SK-N-SH (cell line): ENCODE results near the gene ADAP1. TPM values are rescaled to one million over a fixed set of nuclear protein-coding genes. Genes with fewer than 3 reads are reported as not detected.
"Not testable (repeated sequence)": the region's sequence is repeated elsewhere in the genome, so short reads cannot be mapped to it uniquely, and the experiment has no call there.

Experiments
- CTCF ChIA-PET: fragments of 300-600, 350-600 bp; formaldehyde crosslinking; extraction: SDS; loops from one replicate; lab custom pipeline; 2021; lab: Yijun Ruan, JAX
- POLR2A ChIA-PET: fragments of 350-600 bp; sonication (Branson Sonifier 250); formaldehyde crosslinking; extraction: SDS; loops from one replicate; lab custom pipeline; 2020; ENCODE audit warnings: antibody characterized with exemption, inconsistent platforms; lab: Yijun Ruan, JAX
- DNase-seq: peaks from one replicate; pipeline ENCODE4 v3.0.0; 2012
- H2AFZ ChIP-seq: fragments of 200-600 bp; sonication (generic); 2 replicates; pipeline ENCODE4 v1.8.1; 2016; ENCODE audit warnings: antibody characterized with exemption, mild to moderate bottlenecking, low read depth
- H3F3A ChIP-seq: fragments of 200-600 bp; sonication (generic); replicated peaks from 2 replicates; pipeline ENCODE3; 2016; ENCODE audit warnings: antibody characterized with exemption, mild to moderate bottlenecking; ENCODE audit not compliant: insufficient read depth
- H3K27ac ChIP-seq, 2 experiments: fragments of 200-500 bp in 1 of 2; fragments of 200-600 bp in 1 of 2; sonication (Bioruptor generic) in 1 of 2; sonication (generic), shearing (Covaris generic) in 1 of 2; 2 replicates each; pipeline versions ENCODE4 v1.5.1 to v1.6.1; 2014 to 2016; ENCODE audit warnings: low read depth in 2 of 2, inconsistent platforms in 1 of 2, low read length in 1 of 2, mild to moderate bottlenecking in 1 of 2, mixed read lengths in 1 of 2
- H3K27me3 ChIP-seq: fragments of 200-600 bp; sonication (generic), shearing (Covaris generic); 2 replicates; pipeline ENCODE4 v1.6.1; 2016; ENCODE audit warnings: mixed run types; ENCODE audit not compliant: insufficient read depth
- H3K36me3 ChIP-seq, 2 experiments: fragments of 200-500 bp in 1 of 2; fragments of 200-600 bp in 1 of 2; sonication (Bioruptor generic) in 1 of 2; sonication (generic) in 1 of 2; replicated peaks in 1 of 2; 2 replicates each; pipeline versions ENCODE3 to v1.5.1; 2014 to 2016; ENCODE audit warnings: low read length in 1 of 2, mild to moderate bottlenecking in 1 of 2; ENCODE audit not compliant: insufficient read depth in 2 of 2, control insufficient read depth in 1 of 2
- H3K4me1 ChIP-seq, 2 experiments: fragments of 200-500 bp in 1 of 2; fragments of 200-600 bp in 1 of 2; sonication (Bioruptor generic) in 1 of 2; sonication (generic), shearing (Covaris generic) in 1 of 2; 2 replicates each; pipeline versions ENCODE4 v1.5.1 to v1.6.1; 2014 to 2016; ENCODE audit warnings: low read depth in 1 of 2, low read length in 1 of 2, mixed run types in 1 of 2; ENCODE audit not compliant: insufficient read depth in 2 of 2, control insufficient read depth in 1 of 2
- H3K4me2 ChIP-seq: fragments of 200-600 bp; sonication (generic), shearing (Covaris generic); 2 replicates; pipeline ENCODE4 v1.6.1; 2017; ENCODE audit warnings: mixed run types
- H3K4me3 ChIP-seq, 2 experiments: fragments of 200-500 bp in 1 of 2; fragments of 200-600 bp in 1 of 2; sonication (Bioruptor generic) in 1 of 2; sonication (generic), shearing (Covaris generic) in 1 of 2; 2 replicates each; pipeline versions ENCODE4 v1.5.1 to v1.8.1; 2014 to 2016; ENCODE audit warnings: low read depth in 2 of 2, inconsistent platforms in 1 of 2, low read length in 1 of 2, mild to moderate bottlenecking in 1 of 2, mixed read lengths in 1 of 2, moderate library complexity in 1 of 2
- H3K79me2 ChIP-seq: fragments of 200-600 bp; sonication (generic); 2 replicates; pipeline ENCODE4 v1.8.1; 2017; ENCODE audit warnings: mild to moderate bottlenecking; ENCODE audit not compliant: insufficient read depth
- H3K9ac ChIP-seq: fragments of 200-600 bp; sonication (generic); 2 replicates; pipeline ENCODE4 v1.6.1; 2017; ENCODE audit warnings: mixed run types
- H3K9me2 ChIP-seq: fragments of 200-600 bp; sonication (generic); 2 replicates; pipeline ENCODE4 v1.6.1; 2017; ENCODE audit warnings: mixed run types
- H3K9me3 ChIP-seq: fragments of 200-600 bp; sonication (generic); 2 replicates; pipeline ENCODE4 v1.6.1; 2017; ENCODE audit warnings: mixed run types, mild to moderate bottlenecking, moderate library complexity
- H4K20me1 ChIP-seq: fragments of 200-600 bp; sonication (generic); 2 replicates; pipeline ENCODE4 v1.6.1; 2017; ENCODE audit warnings: mild to moderate bottlenecking, mixed run types; ENCODE audit not compliant: insufficient read depth
- ELF1 ChIP-seq: IDR thresholded peaks from 2 replicates; pipeline ENCODE4 v1.4.0; 2012
- EP300 ChIP-seq, 2 experiments: IDR thresholded peaks; 2 replicates each; pipeline versions ENCODE4 v1.4.0 to v1.6.1; 2012; ENCODE audit warnings: borderline replicate concordance in 1 of 2, low read depth in 1 of 2, low read length in 1 of 2
- FOSL2 ChIP-seq: IDR thresholded peaks from 2 replicates; pipeline ENCODE4 v1.4.0; 2012; ENCODE audit warnings: low read depth, mild to moderate bottlenecking, moderate library complexity, borderline replicate concordance
- GABPA ChIP-seq: IDR thresholded peaks from 2 replicates; pipeline ENCODE4 v1.4.0; 2012; ENCODE audit warnings: low read depth, mild to moderate bottlenecking
- MAX ChIP-seq: IDR thresholded peaks from 2 replicates; pipeline ENCODE4 v1.4.0; 2012; ENCODE audit warnings: low read depth
- MEF2A ChIP-seq: IDR thresholded peaks from 2 replicates; pipeline ENCODE4 v1.4.0; 2012; ENCODE audit warnings: low read depth, borderline replicate concordance
- MXI1 ChIP-seq: IDR thresholded peaks from 2 replicates; pipeline ENCODE4 v1.6.1; 2012; ENCODE audit warnings: mild to moderate bottlenecking, low read depth, low read length, improper control_type of control experiment
- NRF1 ChIP-seq: IDR thresholded peaks from 2 replicates; pipeline ENCODE4 v1.6.1; 2012; ENCODE audit warnings: low read depth, mild to moderate bottlenecking, low read length
- POLR2AphosphoS5 ChIP-seq: IDR thresholded peaks from 2 replicates; pipeline ENCODE4 v1.6.1; 2012; ENCODE audit warnings: low read depth, low read length
- RAD21 ChIP-seq: IDR thresholded peaks from 2 replicates; pipeline ENCODE4 v1.6.1; 2012; ENCODE audit warnings: mild to moderate bottlenecking, low read length
- SIN3A ChIP-seq: IDR thresholded peaks from 2 replicates; pipeline ENCODE4 v1.6.1; 2012; ENCODE audit warnings: low read depth, mild to moderate bottlenecking, low read length, moderate library complexity, borderline replicate concordance
- SMC3 ChIP-seq: IDR thresholded peaks from 2 replicates; pipeline ENCODE4 v1.6.1; 2012; ENCODE audit warnings: low read depth, low read length, improper control_type of control experiment
- TEAD4 ChIP-seq: IDR thresholded peaks from 2 replicates; pipeline ENCODE4 v1.4.0; 2012; ENCODE audit warnings: mild to moderate bottlenecking, borderline replicate concordance; ENCODE audit not compliant: insufficient read depth
- YY1 ChIP-seq: IDR thresholded peaks from 2 replicates; pipeline ENCODE4 v1.4.0; 2012; ENCODE audit warnings: low read depth, mild to moderate bottlenecking
- ZBTB33 ChIP-seq: IDR thresholded peaks from 2 replicates; pipeline ENCODE4 v1.4.0; 2012; ENCODE audit warnings: low read depth, borderline replicate concordance
- WGBS: methylation state at CpG from one replicate; pipeline ENCODE4 v1.1.6; 2017; ENCODE audit warnings: low lambda C conversion rate; 5-methylcytosine and 5-hydroxymethylcytosine counted together
- polyA plus RNA-seq, 3 experiments: library from polyadenylated mRNA; depleted of rRNA; stranded (reverse); fragments of >200 nt; gene quantifications; 2 replicates each; pipeline ENCODE4 v1.2.3, GENCODE V29; 2012
- TF ChIP-seq, protein P1 (sequence below): IDR thresholded peaks from 2 replicates; pipeline ENCODE4 v1.4.0; 2012; ENCODE audit warnings: low read depth, borderline replicate concordance
- TF ChIP-seq, protein P2 (sequence below): fragments of 200-600 bp; sonication (generic); IDR thresholded peaks from 2 replicates; pipeline ENCODE4 v1.6.1; 2017; ENCODE audit warnings: antibody characterized with exemption, mild to moderate bottlenecking, moderate library complexity

ADAP1 gene
- polyA plus RNA-seq, 1 of the 3 experiments (the other 2 are of a cell fraction): 3.2 TPM

- POLR2A ChIA-PET: interaction anchor here (0.7 to 1.3 kb wide), 2 partner anchors 8 to 44 kb away, joined by 4 to 6 read pairs; no protein-coding TSS in a partner anchor
Measured at GRCh38 chr7:908591-909357, 45.7 kb downstream of the ADAP1 start.

GRCh38 chr7:908159-908581 lies 46.3 kb downstream of the ADAP1 start:
- ChIA-PET CTCF (interaction anchor here (0.8 to 4.7 kb wide), 30 partner anchors 8 to 327 kb away, joined by 3 to 99 read pairs (median 6); partner anchors contain the start of genes ADAP1, COX19, GPER1 and GPR146), POLR2A (no interaction called here)
- Histone ChIP-seq H3K4me2 (no peak overlapping the region), H3K9ac (no peak overlapping the region), H3F3A (peaks cover 3% of the 10 kb centered on the region), H4K20me1 (no peaks in the 10 kb centered on the region), H2AFZ (no peak overlapping the region), H3K4me3 (no peak overlapping the region), H3K36me3 (no peaks in the 10 kb centered on the region), H3K27me3 (no peaks in the 10 kb centered on the region), H3K27ac (no peak overlapping the region), H3K9me2 (no peaks in the 10 kb centered on the region), H3K4me1 (peaks cover 5 to 11% of the 10 kb centered on the region in 2 experiments; a peak in 3 of 4 replicates), H3K79me2 (no peaks in the 10 kb centered on the region), H3K9me3 (no peaks in the 10 kb centered on the region)
- 86% methylated on average over 3 of the region's 12 CpGs for WGBS
- no peak for DNase-seq
- TF ChIP-seq GABPA: no peak
- TF ChIP-seq, protein P1, sequence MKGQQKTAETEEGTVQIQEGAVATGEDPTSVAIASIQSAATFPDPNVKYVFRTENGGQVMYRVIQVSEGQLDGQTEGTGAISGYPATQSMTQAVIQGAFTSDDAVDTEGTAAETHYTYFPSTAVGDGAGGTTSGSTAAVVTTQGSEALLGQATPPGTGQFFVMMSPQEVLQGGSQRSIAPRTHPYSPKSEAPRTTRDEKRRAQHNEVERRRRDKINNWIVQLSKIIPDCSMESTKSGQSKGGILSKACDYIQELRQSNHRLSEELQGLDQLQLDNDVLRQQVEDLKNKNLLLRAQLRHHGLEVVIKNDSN: no peak
- no peak for TF ChIP-seq SIN3A
- TF ChIP-seq FOSL2: no peak
- TF ChIP-seq POLR2AphosphoS5: no peak
- TF ChIP-seq ZBTB33: no peak
- TF ChIP-seq NRF1: no peak
- TF ChIP-seq YY1: no peak
- no peak for TF ChIP-seq MXI1
- TF ChIP-seq MEF2A: no peak
- no peak for TF ChIP-seq EP300 (IDR thresholded peaks at IDR 0.05; ENCODE audit: borderline replicate concordance in 1 of 2, low read depth in 1 of 2, low read length in 1 of 2)

More at GRCh38 chr7:908591-909357, 45.7 kb downstream of the ADAP1 start:
- H3F3A ChIP-seq, H3K9me3 ChIP-seq, H4K20me1 ChIP-seq, H3K27me3 ChIP-seq, H3K27ac ChIP-seq, H3K36me3 ChIP-seq, H3K9ac ChIP-seq, H3K79me2 ChIP-seq, H2AFZ ChIP-seq, H3K9me2 ChIP-seq: not testable (repeated sequence)
- H3K4me3 ChIP-seq: peak overlapping the region in 1 of 2 experiments; percentile 37; a peak in 2 of 4 replicates
- H3K4me1 ChIP-seq: peaks cover 5 to 11% of the 10 kb centered on the region in 2 experiments; a peak in 3 of 4 replicates
- TF ChIP-seq MXI1 (peak; percentile 35; the same call in 1 of the 2 replicates), NRF1 (peak; percentile 37), SMC3 (peak; percentile 93), TEAD4 (0 out of 2 replicates have a peak, but pooled peaks have one; percentile 28), ELF1 (peak; percentile 68), MAX (0 out of 2 replicates have a peak, but pooled peaks have one; percentile 20), RAD21 (peak; percentile 83)
- TF ChIP-seq, protein P2, sequence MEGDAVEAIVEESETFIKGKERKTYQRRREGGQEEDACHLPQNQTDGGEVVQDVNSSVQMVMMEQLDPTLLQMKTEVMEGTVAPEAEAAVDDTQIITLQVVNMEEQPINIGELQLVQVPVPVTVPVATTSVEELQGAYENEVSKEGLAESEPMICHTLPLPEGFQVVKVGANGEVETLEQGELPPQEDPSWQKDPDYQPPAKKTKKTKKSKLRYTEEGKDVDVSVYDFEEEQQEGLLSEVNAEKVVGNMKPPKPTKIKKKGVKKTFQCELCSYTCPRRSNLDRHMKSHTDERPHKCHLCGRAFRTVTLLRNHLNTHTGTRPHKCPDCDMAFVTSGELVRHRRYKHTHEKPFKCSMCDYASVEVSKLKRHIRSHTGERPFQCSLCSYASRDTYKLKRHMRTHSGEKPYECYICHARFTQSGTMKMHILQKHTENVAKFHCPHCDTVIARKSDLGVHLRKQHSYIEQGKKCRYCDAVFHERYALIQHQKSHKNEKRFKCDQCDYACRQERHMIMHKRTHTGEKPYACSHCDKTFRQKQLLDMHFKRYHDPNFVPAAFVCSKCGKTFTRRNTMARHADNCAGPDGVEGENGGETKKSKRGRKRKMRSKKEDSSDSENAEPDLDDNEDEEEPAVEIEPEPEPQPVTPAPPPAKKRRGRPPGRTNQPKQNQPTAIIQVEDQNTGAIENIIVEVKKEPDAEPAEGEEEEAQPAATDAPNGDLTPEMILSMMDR: peak; percentile 73
- 7% methylated on average over 3 of the region's 73 CpGs for WGBS
- CTCF ChIA-PET: interaction anchor here (0.6 to 4.7 kb wide), 40 partner anchors 9 to 327 kb away, joined by 3 to 99 read pairs (median 6); partner anchors contain the start of genes ADAP1, COX19, CYP2W1 and GPER1
- DNase-seq: peak; percentile 99
- H3K4me2 ChIP-seq: 0 out of 2 replicates have a peak overlapping the region, but pooled peaks have one; percentile 48
